GM21717 (cell line): ENCODE data around the gene GSE1.
"Not testable (repeated sequence)": the region's sequence is repeated elsewhere in the genome, so short reads cannot be mapped to it uniquely, and the experiment has no call there.

Experiments used
- ATAC-seq: cut with Tn5 transposase; IDR thresholded peaks from one replicate; pipeline ENCODE4 v1.9.1; 2021; ENCODE audit warnings: mild to moderate bottlenecking, moderate library complexity; ENCODE audit not compliant: unreplicated experiment

GSE1 gene

DNA sequence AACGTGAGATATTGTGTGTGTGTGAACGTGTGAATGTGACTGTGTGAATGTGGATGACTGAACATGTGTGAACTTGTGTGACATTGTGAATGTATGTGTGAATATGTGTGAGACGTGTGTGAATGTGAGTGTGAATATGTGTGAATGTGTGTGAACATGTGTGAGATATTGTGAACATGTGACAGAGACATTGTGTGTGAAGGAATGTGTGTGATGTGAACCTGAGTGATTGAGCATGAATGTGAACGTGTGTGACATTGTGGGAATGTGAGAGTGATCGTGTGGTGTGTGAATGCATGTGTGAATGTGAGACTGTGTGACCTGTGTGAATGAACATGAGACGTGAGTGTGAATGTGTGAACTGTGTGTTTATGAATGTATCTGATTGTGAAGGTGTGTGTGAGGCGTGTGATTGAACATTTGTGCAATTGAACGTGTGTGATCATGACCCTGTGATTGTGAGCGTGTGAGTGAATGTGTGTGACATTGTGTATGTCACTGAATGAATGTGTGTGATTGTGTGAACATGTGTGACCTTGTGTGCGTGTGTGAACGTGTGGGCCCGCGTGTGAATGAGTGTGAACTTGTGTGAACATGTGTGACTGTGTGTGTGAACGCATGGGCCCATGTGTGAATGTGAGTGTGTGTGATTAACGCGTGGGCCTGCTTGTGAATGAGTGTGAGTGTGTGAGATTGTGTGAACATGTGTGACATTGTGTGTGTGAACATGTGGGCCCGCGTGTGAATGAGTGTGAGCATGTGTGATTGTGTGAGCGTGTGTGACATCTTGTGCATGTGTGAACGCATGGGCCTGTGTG, 23.2 kb upstream of the GSE1 start:
- no peak for ATAC-seq

DNA sequence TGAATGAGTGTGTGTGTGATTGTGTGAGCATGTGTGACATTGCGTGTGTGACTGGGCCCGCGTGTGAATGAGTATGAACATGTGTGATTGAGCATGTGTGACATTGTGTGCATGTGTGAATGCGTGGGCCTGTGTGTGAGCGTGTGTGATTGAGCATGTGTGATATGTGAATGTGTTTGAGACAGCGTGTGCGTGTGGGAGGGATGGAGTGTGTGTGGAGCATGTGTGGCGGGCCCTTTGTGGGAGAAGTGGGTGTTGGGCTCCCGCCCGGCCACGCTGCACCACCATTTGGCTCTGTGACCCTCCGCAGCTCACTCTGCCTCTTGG, 22.7 kb upstream of the GSE1 start:
- no peak for ATAC-seq

DNA sequence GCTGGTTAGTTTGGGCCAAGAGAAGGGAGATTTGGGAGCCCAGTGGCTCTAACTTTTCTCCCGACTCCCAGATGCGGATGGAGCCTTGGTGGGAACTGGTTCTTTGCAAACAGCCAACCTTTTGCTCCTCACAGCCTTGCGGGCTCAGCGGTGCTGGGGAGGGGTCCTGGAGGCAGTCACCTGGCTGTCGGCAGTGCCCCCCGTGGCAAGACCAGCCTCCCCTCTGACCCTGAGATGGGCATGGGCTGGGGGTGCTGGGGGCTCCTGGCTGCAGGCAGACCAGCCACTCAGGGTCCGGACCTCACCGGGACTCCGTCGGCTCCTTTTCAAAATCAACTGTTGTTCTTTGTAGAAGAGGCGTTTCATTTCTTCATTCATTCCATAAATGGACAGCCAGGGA, 21.7 kb upstream of the GSE1 start:
- ATAC-seq: no peak

DNA sequence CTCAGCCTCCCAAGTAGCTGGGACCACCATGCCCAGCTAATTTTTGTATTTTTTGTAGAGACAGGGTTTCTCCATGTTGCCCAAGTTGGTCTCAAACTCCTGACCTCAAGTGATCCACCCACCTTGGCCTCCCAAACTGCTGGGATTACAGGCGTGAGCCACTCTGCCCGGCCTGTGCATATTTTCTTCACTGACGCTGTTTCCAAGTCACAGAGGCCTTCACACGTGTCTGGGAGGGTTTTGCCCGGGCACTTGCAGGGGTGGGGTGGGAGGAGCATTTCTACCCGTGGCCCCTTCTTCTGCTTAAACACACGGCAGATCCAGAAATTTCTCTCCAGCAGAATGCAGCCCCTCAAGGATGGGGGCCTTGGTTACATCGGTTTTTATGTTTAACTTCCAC, 20.8 kb upstream of the GSE1 start:
- ATAC-seq: not testable (repeated sequence)

DNA sequence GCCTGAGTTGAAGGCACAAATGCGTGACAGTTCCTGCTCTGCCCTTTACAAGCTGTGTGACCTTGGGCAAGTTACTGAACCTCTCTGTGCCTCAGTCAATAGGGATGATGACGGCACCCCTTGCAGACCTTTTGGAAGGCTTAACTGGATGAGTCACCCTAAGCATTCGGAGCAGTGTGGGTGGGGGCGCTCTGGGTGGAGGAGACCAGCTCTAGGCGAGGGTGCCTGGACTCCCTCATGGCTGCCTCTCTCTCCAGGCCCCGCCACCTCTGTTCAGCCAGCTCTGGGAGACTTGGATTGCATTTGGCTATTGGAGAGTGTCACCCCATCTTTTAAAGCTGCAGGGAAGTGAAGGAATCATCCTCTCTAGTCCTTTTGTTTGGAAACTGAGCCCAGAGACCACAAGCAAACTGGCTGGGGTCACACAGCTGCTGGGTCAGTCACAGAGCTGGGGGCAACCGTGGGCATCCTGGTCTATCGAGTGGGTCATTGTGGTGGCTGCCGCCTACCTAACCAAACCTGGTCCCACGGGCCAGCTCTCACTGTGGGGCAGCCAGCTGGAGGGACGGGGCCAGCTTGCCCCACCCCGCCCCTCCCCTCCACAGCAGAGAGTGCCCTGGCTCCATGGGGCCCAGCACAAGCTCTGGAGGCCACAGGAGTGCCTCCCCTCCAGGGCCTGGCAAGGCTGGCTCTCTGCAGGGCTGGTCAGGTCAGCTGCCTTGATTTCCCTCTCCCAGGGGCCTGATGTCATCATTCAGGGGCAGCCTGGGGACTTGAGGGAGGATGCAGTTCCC, 20.2 kb upstream of the GSE1 start:
- ATAC-seq: no peak

DNA sequence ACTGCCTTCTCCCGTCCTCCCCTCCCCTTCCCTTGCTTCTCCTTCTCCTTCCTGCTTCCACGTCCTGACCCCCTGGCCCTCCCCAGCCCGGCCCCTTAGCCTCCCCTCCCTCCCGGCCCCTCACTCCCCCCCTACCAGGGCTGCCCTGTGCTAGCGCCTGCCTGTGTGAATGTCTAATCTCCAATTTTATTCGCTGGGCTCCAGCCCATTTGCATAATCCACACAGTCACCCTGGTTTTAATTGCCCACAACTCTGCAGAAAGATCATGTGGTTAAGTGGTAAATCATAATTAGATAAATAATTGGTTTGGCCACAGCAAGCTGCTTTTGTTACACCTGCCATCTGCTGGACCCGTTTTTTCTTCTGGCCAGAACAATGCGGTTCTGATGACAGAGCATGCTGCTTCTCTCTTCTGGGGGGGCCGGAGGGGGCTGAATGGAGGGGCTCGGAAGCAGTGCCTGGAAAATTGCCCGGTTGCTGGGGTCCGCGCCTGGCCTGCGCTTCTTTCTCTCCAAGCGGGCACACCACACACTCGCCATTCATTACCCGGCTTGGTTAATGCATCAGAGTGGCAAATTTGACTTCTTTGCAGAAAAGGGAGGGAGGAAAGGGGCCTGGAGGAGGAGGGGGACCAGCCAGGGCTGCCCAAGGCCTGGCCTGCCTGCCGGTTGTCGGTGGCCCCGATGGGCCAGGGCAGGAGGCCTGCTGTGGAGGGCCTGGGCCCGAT, 19.5 kb upstream of the GSE1 start:
- ATAC-seq: no peak

DNA sequence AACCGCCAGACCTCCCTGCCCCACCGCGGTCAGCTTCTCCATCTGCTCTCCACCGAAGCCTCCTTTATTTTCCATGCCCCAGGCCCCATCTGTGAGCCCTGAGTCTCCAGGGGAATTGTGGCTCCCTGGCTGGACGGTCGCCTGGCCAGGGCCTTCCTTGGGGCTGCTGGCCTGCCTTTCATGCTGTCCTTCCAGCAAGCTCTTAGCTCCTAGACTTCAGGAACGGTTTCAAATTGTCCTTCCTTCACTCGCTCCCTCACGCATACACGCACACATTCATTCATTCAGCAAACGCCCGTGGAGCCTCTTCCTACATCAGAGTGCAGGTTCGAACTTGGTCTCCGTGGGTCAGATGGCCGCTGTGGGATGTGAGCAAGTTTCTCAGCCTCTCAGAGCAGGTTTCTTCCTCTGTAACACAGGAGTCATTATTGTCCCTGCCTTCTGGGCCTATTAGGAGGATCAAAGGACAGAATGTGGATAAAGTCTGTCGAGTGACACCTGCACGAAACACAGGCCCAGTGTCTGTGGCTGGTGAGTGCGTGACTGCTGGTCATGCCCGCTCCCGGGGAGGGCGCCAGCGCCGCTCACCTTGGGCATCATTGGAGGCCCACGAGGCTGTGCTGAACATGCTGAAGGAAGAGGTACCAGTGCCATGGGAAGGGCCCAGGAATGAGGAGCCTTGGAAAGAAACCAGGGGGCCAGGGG, 18.7 kb upstream of the GSE1 start:
- ATAC-seq: no peak

DNA sequence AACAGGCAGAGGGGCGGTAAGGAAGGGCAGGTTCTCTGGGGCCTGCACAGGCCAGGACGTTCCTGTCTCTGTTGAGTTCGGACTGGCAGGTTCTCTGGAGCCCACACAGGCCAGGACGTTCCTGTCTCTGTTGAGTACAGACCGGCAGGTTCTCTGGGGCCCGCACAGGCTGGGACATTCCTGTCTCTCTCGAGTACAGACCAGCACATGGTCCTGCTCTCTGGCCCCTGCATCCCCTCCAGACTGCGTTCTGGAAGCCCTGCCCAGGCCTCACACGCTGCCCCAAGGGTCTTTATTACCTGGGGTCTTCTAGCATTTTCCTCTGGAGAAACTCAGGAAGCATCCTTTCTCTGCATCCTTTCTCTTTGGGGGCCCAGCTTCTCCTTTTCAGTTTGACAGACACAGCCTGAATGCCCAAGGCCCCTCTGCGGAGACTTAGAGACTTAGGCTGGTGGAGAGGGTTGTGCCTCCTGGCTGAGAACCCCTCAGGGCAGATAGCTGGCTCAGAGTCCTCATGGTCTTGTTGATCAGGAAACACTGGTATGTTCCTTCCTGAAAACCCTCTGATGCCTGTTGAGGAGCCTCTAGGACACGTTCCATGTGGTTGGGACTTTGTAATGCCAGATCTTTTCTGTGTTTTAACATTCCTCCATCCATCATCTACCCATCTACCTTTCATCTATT, 18.0 kb upstream of the GSE1 start:
- ATAC-seq: no peak

DNA sequence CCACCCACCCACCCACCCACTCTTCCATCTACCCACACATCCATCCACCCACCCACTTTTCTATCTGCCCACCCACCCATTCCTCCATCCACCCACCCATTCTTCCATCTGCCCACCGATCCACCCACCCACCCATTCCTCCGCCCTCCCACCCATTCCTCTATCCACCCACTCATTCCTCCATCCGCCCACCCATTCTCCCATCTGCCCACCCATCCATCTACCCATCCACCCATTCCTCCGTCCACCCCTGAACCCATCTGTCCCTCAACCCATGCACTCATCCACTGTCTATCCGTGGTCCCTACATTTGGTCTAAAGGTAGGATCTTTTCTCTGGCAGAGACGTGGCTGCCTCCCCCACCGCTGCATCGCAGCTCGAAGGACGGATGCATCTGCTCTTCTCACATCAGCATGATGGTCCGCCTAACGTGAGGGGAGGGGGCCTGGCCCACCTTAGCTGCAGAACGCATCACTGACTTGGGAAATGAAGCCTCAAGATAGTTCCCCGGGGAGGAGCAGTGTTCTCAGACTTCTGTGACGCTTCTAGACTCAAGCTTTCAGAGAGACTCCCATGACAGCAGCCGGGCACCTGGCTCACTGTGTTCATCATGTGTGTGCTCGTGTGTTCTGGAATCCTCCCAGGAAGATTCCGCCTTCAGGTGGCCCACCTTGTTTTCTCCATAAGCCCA, 17.2 kb upstream of the GSE1 start:
- ATAC-seq: no peak

DNA sequence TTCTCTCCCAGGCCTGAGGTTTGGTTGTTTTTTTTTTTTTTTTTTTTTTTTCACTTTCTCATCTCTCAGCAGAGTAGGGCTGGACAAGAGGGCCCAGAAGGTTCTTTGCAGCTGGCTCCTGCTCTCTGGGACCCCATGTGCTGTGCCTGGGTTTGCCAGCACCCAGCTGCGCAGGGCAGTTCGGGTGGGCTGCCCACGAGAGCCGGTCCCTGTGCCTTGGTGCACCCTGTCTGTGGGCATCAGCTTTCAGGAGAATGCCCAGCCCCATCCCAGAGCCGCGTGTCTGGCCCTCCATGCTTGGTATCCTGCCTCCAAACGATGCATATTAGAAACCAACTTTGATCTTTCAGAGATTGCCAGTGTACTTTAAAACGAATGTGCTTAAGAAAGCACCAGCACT, 15.0 kb upstream of the GSE1 start:
- ATAC-seq: no peak

DNA sequence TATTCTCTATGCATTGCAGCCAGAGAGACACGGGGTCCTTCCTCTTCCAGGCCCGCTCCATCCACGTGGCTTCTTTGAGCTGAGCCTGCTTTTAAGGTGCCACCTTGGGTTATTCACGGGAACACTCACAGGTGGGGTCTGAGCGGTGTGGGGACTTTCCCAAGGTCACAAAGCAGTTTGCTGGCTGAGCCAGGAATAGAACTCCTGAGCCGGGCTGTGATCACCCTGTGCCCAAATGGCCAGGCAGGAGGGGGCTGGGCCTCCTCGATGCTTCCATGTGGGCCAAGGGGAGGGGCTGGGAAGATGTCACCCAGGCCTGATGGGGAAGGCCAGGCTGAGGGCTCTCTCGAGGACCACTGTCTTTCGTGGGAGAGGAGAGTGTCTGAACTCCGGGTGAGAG, 13.0 kb upstream of the GSE1 start:
- no peak for ATAC-seq

DNA sequence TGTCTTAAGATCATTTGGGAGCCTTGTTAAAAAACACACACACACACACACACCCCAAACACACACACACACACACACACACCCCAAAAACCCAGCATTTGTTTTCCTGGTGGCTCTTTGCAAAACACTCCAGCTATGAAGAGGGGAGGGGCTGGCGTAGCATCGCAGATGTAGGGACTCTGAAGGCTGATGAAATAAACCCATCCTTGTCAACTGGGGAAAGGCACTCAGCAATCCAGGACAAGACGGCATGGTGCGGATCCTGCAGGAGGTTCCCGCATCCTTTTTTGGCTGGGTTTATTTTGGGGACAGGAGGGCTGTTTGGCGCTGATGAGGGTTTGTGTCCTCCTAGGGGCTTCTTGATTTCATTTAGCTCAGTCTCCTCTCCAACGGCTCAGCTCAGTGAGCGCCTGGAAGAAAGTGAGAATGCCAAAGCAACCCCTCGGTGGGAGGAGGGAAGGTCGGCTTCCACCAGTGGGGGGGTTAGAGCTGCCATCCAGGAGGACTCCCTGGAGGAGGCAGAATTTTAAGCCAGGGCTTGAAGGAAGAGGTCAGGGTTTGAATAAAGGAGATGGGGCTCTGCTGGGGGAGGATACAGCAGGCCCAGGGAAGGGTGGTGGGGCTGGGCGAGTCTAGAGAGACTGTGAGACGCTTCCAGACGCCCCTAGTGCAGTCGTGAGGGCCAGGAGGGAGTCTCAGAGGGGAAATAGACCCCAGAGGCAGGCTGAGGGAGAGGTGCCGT, 12.4 kb upstream of the GSE1 start:
- ATAC-seq: no peak

DNA sequence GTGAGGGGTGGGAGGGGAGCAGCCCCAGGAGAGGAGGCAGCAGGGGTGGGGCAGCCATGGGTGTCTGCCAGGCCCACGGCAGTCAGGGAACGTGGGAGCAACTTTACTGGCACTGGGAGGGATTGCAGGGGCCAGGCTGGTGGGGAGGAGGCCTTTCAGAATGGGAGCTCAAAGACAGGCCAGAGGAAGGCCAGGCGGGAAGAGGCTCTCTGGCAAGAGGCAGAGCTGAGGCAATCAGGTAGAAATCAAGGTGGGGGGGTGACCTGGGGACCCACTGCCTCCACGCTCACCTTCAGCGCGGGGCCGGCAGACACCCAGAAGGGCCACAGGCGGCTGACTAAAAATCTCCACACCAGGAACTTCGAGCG, 11.9 kb upstream of the GSE1 start:
- no peak for ATAC-seq

DNA sequence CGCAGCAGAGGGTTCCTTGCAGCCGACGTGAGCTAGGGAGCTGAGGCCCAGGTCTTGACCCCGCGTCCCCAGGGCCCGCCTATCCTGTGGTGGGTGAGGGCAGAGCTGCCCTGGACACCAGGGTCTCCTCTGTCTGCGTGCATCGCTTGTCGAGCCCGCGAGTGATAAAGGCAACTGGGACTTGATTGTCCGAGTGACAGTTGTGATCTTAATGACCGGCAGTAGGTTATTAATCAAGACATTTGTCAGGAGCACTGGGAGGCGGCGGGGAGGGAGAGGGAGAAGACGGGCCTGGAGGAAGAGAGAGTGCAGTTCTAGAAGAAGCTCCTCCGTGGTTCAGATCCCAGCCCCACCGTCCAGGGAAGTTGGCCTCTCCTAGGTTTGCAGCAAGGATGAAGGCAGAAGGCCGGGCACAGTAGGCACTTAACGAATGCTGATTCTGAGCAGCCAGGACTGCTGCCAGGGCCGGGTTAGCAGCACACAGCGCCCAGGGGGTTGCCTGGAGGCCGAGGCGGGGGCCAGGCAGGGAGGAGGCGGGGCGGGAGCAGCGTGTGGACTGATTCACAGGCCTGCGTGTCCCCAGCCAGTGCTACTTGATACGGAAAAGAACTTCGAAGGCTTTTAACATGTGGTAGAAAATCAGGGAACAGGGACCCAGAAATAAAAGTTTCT, 11.3 kb upstream of the GSE1 start:
- no peak for ATAC-seq

DNA sequence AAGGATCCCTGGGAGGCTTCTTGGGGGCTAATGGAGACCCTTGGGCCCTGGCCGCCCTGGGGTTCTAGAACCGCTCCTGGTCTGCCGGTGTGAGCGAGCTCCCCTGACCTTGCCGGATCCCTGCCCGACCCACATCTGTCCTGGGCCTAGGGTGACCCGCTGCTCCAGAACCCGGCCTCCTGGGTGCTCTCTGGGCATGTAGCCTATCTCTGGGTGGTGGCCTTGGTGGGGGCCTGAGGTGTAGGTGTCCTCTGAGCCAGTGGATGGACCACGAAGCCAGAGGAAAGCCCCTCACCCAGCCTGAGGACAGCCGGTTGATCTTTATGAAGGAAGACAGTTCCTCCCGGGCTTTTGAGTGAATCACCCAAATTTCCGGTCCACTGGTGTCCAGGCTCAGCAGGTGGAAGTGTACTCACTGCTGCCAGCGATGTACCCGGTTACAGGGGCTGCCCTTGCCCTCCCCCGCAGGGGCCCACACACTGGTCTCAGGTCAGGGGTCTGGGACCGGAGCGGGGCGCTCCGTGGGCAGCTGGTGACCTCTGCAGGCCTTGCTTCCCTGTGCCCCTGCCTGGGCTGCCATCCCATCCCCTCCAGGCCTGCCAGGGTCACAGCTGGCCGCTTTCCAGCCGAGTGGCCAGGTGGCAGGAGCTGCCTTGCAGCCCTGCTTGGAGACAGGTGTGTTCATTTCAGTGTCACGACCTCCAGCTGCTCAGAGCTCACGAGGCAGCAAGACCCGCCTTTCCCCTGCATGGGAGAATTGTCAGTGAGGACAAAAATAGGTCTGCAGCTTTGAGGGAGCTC, 10.5 kb upstream of the GSE1 start:
- ATAC-seq: no peak

DNA sequence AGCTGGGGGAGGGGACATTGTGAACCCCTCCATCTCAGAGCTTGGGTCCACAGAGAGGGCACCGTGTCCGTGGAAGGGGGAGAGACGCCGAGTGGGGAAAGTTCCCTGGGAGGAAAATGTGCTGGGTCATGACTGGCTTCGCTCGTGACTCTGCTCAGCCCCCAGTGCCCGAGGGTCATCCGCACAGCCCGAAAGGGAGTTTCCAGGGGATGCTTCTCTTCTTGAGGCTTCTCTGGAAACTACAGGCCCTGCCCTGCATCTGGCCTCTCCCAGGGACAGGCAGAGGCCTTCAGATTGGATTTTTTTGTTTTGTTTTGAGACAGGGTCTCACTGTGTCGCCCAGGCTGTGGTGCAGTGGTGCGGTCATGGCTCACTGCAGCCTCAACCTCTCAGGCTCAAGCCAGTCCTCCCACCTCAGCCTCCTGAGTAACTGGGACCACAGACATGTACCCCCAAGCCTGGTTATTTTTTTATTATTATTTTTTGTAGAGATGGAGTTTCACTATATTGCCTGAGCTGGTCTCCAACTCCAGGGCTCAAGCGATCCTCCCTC, 9.8 kb upstream of the GSE1 start:
- ATAC-seq: no peak

DNA sequence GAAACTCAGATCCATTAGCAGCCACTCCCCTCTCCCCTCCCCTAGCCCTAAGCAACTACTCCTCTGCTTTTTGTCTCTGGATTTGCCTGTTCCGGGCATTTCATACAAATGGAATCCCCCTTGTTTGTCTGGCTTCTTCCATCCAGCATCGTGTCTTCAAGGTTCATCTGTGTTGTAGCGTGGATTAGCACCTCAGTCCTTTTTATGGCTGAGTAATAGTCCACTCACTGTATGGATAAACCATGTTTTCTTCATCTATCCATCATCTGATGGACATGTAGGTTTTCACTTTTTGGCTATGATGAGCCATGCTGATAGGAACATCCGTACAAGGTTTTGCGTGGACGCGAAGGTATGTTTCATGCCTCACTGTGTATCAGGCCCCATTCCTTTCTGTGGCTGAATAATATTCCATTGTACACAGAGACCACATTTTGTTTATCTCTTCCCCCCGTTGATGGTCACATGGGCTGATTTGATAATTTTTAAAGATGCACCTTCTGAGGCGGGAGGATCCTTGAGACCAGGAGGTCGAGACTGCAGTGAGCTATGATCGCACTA, 8.9 kb upstream of the GSE1 start:
- ATAC-seq: no peak
